Measurements from ENCODE around the gene KIF1B. TPM values are rescaled to one million over a fixed set of nuclear protein-coding genes. Genes with fewer than 3 reads are reported as not detected.

KIF1B gene
- total RNA-seq, 4 donors from 2014 or later: 46.0 to 88.0 (median 51.2) TPM

- H3K36me3 ChIP-seq: peaks cover 46% of the 10 kb centered on the region
- WGBS: 77% methylated on average over 22 of the region's 22 CpGs
- TF ChIP-seq CTCF (IDR thresholded peaks at IDR 0.05) (no peak), POLR2A (IDR thresholded peaks at IDR 0.05) (no peak), POLR2AphosphoS5 (IDR thresholded peaks at IDR 0.05) (no peak), EP300 (IDR thresholded peaks at IDR 0.05) (no peak)
These were observed 31.6 kb upstream of the KIF1B start for GRCh38 chr1:10178597-10179405.

GRCh38 chr1:10179406-10180091, 30.8 kb upstream of the KIF1B start:
- H3K27me3 ChIP-seq: no peaks in the 10 kb centered on the region
- peaks cover 4% of the 10 kb centered on the region for H3K4me1 ChIP-seq
- no peak for DNase-seq (ENCODE audit: low spot score in 2 of 2)
- no peak overlapping the region for H3K4me3 ChIP-seq
- WGBS: 86% methylated on average over 23 of the region's 23 CpGs
- peaks cover 42% of the 10 kb centered on the region for H3K36me3 ChIP-seq
- no peak overlapping the region for H3K27ac ChIP-seq
- TF ChIP-seq POLR2A (IDR thresholded peaks at IDR 0.05) (no peak), CTCF (IDR thresholded peaks at IDR 0.05) (no peak), EP300 (IDR thresholded peaks at IDR 0.05) (no peak), POLR2AphosphoS5 (IDR thresholded peaks at IDR 0.05) (no peak)
- H3K9me3 ChIP-seq: no peaks in the 10 kb centered on the region

More at GRCh38 chr1:10178597-10179405, 31.6 kb upstream of the KIF1B start:
- H3K4me3 ChIP-seq: no peak overlapping the region
- no peaks in the 10 kb centered on the region for H3K27me3 ChIP-seq
- DNase-seq (ENCODE audit: low spot score in 2 of 2): no peak
- H3K9me3 ChIP-seq: no peaks in the 10 kb centered on the region
- peaks cover 4% of the 10 kb centered on the region for H3K4me1 ChIP-seq
- H3K27ac ChIP-seq: no peak overlapping the region

GRCh38 chr1:10181154-10181553, 29.2 kb upstream of the KIF1B start:
- Histone ChIP-seq H3K27ac (no peak overlapping the region), H3K4me3 (no peak overlapping the region), H3K27me3 (no peaks in the 10 kb centered on the region), H3K9me3 (no peaks in the 10 kb centered on the region), H3K4me1 (peaks cover 4% of the 10 kb centered on the region), H3K36me3 (peaks cover 31% of the 10 kb centered on the region)
- TF ChIP-seq EP300 (IDR thresholded peaks at IDR 0.05): no peak
- no peak for TF ChIP-seq CTCF (IDR thresholded peaks at IDR 0.05)
- no peak for TF ChIP-seq POLR2AphosphoS5 (IDR thresholded peaks at IDR 0.05)
- no peak for TF ChIP-seq POLR2A (IDR thresholded peaks at IDR 0.05)
- 61% methylated on average over 7 of the region's 7 CpGs for WGBS
- DNase-seq (ENCODE audit: low spot score in 2 of 2): no peak

- WGBS: 91% methylated on average over 2 of the region's 2 CpGs
- no peak for DNase-seq (ENCODE audit: low spot score in 2 of 2)
These were observed 24.6 kb upstream of the KIF1B start for GRCh38 chr1:10185759-10186158.

More at GRCh38 chr1:10185759-10186158, 24.6 kb upstream of the KIF1B start:
- TF ChIP-seq CTCF (IDR thresholded peaks at IDR 0.05): no peak
- TF ChIP-seq POLR2AphosphoS5 (IDR thresholded peaks at IDR 0.05): no peak
- H3K27ac ChIP-seq: no peak overlapping the region
- H3K27me3 ChIP-seq: no peaks in the 10 kb centered on the region
- H3K36me3 ChIP-seq: peaks cover 1% of the 10 kb centered on the region
- H3K9me3 ChIP-seq: no peaks in the 10 kb centered on the region
- no peaks in the 10 kb centered on the region for H3K4me1 ChIP-seq
- H3K4me3 ChIP-seq: no peak overlapping the region
